K562 (cell line): ENCODE data around the gene ABCA3. TPM values are rescaled to one million over a fixed set of nuclear protein-coding genes. Genes with fewer than 3 reads are reported as not detected.

ENCODE experiments used
- ZNF41 ChIP-seq: fragments of 250-450 bp; sonication (Bioruptor Pico); conservative IDR thresholded peaks from 2 replicates; pipeline ENCODE4 v1.4.0; 2020; ENCODE audit warnings: mild to moderate bottlenecking
- polyA plus RNA-seq, 8 experiments: library from polyadenylated mRNA; depleted of rRNA in 4 of 8; stranded (reverse) in 5 of 8; unstranded in 3 of 8; fragments of >200 nt; fragmentation: Nextera tagmentation in 2 of 8; fragmentation: Illumina TruSeq in 1 of 8; extraction: Ambion mirVana in 2 of 8; extraction: Trizol in 1 of 8; gene quantifications; 2 replicates each; pipeline versions ENCODE4 v1.2.1 to v1.2.3, GENCODE V29; 2011 to 2014; ENCODE audit warnings: inconsistent platforms in 1 of 8, missing spikeins in 1 of 8
- total RNA-seq, 7 experiments: library from RNA; depleted of rRNA in 6 of 7; stranded (reverse); fragments of >200 nt in 6 of 7; fragmentation: Illumina TruSeq in 2 of 7; extraction: Trizol in 2 of 7; gene quantifications; 2 replicates each; pipeline versions ENCODE4 v1.2.1 to v1.2.3, GENCODE V29; 2011 to 2021; ENCODE audit warnings: low replicate concordance in 1 of 7
- TF ChIP-seq, protein P1 (sequence below), 2 experiments: fragments of 450-650 bp in 1 of 2; sonication (generic) in 1 of 2; formaldehyde crosslinking in 1 of 2; IDR thresholded peaks; 2 replicates each; pipeline versions ENCODE4 v1.7.1 to v1.9.0; 2016 to 2022; ENCODE audit warnings: inconsistent platforms in 1 of 2, mild to moderate bottlenecking in 1 of 2, missing genetic modification reagents in 1 of 2

Gene ABCA3
- total and polyA plus RNA-seq, 9 of the 15 experiments (the other 6 are each of a cell fraction or from before 2014, with no cell fraction given), result 0.66 to 23.7 (median 6.9) TPM

GRCh38 chr16:2257726-2258125 is 82.8 kb downstream of the ABCA3 start (continued):
- TF ChIP-seq, protein P1, sequence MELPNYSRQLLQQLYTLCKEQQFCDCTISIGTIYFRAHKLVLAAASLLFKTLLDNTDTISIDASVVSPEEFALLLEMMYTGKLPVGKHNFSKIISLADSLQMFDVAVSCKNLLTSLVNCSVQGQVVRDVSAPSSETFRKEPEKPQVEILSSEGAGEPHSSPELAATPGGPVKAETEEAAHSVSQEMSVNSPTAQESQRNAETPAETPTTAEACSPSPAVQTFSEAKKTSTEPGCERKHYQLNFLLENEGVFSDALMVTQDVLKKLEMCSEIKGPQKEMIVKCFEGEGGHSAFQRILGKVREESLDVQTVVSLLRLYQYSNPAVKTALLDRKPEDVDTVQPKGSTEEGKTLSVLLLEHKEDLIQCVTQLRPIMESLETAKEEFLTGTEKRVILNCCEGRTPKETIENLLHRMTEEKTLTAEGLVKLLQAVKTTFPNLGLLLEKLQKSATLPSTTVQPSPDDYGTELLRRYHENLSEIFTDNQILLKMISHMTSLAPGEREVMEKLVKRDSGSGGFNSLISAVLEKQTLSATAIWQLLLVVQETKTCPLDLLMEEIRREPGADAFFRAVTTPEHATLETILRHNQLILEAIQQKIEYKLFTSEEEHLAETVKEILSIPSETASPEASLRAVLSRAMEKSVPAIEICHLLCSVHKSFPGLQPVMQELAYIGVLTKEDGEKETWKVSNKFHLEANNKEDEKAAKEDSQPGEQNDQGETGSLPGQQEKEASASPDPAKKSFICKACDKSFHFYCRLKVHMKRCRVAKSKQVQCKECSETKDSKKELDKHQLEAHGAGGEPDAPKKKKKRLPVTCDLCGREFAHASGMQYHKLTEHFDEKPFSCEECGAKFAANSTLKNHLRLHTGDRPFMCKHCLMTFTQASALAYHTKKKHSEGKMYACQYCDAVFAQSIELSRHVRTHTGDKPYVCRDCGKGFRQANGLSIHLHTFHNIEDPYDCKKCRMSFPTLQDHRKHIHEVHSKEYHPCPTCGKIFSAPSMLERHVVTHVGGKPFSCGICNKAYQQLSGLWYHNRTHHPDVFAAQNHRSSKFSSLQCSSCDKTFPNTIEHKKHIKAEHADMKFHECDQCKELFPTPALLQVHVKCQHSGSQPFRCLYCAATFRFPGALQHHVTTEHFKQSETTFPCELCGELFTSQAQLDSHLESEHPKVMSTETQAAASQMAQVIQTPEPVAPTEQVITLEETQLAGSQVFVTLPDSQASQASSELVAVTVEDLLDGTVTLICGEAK (IDR thresholded peaks at IDR 0.05), result no peak
- TF ChIP-seq, protein P1 (CRISPR knock-in tag; IDR thresholded peaks at IDR 0.05), result no peak
- TF ChIP-seq ZNF41, result no peak
